Limb (tissue), 2 donors: ENCODE results near the gene PRR12.
A peak's percentile ranks its signal among the peaks of the same experiment; 100 is the strongest.

Experiments used
- DNase-seq, 2 donors: peaks; one replicate each; pipeline ENCODE4 v3.0.0-alpha.2; 2016; ENCODE audit errors: extremely low spot score in 2 of 2

PRR12 gene

DNA sequence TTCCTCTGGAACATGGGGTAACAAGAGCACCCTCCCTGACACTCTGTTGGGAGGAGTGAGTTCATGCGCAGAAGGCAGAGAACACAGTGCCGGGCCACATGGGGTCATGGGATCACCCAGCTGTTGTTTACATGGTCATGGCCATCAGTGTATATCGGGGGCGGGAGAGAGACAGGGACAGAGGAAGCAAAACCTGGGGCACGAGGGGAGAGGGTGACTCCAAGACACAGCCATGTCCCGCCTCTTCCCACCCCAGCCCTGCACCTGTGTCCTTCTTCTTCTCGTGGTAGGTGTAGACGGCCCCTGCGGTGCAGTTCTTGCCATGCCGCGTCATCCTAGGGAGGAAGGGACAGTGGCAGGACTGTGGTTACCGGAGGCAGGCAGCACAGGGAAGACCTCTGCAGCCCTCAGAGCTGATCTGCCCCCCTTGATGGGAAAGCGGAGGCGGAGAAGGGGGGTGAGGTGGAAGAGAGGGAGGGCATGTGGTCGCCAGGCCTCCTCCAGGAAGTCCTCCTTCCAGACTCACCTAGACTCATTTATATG is 30.6 kb upstream of the PRR12 start:
- no peak for DNase-seq

DNA sequence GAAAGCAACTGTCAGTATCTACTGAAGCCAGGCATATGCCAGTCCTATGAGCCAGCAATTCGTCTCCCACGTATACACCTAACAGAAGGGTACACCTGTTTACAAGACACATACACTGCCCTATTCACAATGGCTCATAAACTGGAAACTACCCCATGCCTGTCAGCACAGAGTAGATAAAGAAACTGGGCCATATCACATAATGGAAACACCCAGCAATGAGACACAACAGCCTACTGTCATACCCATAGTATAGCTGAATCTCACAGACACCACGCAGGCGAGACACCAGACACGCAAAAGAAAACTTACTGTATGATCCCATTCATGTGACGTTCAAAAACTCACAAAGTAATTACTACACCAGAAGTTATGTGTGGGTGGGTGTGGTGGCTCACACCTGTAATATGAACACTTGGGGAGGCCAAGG is 26.4 kb upstream of the PRR12 start:
- no peak for DNase-seq

GRCh38 chr19:49565261-49565660 is 25.7 kb upstream of the PRR12 start:
- DNase-seq: no peak

DNA sequence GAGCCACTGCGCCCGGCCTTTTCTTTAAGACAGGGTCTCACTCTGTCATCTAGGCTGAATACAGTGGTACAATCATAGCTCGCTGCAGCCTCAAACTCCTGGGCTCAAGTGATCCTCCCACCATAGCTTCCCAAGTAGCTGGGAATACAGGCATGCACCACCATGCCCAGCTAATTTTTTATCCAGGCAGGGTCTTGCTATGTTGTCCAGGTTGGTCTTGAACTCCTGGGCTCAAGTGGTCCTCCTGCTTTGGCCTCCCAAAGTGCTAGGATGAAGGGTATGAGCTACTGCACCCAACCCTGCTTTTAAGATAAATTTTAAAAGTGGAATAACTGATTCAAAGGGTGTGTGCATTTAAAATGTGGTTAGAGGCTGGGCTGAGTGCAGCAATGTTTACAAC is 24.7 kb upstream of the PRR12 start:
- no peak for DNase-seq

GRCh38 chr19:49567861-49568441 is 23.0 kb upstream of the PRR12 start:
- no peak for DNase-seq

DNA sequence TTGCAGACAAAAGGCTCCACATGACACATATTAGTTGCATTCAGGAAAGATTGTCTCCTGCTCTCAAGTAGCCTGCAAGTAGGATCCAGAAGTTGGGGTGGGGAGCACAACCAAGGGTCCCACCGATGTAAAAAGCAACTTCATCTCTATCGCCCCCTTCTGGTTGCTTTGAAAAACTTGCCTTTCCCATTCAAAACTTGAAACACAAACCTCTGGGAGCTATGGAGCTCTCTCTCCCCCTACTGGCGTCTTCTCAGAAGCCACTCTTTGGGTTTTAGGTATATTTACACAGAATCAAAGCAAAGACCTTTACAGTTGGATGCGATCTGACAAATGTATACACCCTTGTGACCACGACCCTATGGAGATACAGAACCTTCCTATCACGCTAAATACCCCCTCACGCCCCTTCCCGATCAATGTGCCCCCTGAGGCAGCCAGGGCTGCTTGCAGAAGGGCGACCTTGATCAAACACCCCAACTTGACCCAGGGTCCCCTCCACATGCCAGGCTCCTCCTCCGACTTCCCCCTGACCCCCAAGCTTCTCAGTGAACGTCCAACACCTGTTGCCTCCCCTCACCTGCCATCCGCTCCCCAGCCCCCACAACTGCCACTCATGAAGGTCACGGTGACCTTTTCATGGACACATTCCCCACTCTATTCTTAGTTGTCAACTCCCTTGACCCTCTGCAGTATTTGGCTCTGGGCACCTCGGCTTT is 20.7 kb upstream of the PRR12 start:
- DNase-seq: peak; percentile 64 to 91

GRCh38 chr19:49570997-49571676 is 19.8 kb upstream of the PRR12 start:
- no peak for DNase-seq

DNA sequence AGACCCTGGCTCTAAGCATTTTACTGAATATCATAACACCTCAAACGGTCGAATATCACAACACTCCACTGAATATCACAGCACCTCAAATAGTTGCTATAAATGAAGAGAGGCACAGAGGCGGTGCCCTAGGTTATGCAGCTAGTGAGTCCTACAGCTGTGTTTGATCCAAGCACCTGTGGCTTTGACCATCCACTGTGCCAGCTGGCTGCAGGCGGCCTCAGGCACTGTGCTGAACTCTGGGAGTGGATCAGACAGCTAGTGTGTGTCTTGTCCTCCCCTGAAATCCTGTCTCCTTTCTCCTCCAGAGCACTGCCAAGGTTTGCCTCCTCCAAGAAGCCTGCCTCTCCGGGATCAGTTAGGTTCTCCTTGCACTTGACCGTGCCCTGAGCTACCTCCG is 18.0 kb upstream of the PRR12 start:
- no peak for DNase-seq

DNA sequence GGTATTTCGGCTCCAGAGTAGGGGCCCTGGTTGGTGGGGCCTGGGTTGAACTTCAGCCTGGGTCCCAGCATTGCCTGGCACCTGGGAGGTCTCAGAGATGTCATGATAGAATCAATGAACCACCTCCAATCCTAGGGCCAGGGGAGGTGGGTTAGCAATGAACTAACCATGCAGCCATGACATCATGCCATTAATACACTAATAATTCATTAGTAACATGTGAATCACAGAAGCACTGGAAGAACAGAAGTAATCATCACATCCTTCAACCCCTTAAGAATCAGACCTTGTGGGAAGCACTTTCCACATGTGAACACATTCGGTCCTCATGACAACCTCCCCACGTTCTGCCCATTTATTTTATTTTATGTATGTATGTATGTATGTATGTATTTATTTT is 17.6 kb upstream of the PRR12 start:
- no peak for DNase-seq

- DNase-seq: no peak
Measured at GRCh38 chr19:49574206-49574755, 16.7 kb upstream of the PRR12 start.

DNA sequence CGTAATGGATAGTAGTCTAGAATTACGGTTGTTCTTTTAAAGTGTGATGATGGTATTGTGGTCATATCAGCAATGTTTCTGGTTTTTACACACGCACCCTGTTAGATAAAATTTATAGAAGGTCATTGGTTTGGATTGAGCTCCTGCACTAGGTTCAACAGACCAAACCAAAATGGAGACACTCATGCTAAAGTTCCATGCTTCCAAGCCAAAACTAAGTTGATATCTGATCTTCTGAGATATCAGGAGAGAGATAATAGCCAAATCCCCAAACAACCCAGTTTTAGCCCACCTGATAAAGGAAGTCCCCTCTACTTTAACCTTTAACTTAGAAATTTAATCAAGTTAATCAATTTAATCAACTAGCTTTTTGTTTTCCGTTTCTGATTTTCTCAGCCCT is 11.8 kb upstream of the PRR12 start:
- no peak for DNase-seq

DNA sequence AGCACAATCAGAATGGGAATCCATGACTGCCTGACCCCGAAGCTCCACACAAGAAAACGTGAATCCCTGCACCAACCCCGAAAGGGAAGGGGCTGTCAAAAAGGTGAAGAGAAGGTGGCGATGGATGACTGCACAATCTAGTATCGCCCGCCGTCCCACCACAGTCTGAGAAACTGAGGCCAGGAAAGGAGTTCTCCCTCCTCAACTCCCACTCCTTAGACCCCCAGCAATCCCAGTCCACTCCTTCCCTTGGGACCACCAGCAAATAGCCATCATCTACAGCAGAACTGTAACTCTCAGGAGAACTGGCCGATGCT is 11.1 kb upstream of the PRR12 start:
- no peak for DNase-seq

- peak; percentile 95 to 96 for DNase-seq
Measured at GRCh38 chr19:49580264-49581006, 10.5 kb upstream of the PRR12 start, which contains the start of gene NOSIP. NOSIP (minus strand) TSS chr19:49580556; CDS start chr19:49560691, 19,865 bp downstream.

GRCh38 chr19:49581007-49581508 is 9.9 kb upstream of the PRR12 start, which contains the start of gene PRRG2:
PRRG2 (plus strand) TSS chr19:49581316; CDS start chr19:49583220, 1,904 bp downstream.
- DNase-seq: no peak

- DNase-seq: no peak
Measured at GRCh38 chr19:49583239-49583638, 7.7 kb upstream of the PRR12 start.

DNA sequence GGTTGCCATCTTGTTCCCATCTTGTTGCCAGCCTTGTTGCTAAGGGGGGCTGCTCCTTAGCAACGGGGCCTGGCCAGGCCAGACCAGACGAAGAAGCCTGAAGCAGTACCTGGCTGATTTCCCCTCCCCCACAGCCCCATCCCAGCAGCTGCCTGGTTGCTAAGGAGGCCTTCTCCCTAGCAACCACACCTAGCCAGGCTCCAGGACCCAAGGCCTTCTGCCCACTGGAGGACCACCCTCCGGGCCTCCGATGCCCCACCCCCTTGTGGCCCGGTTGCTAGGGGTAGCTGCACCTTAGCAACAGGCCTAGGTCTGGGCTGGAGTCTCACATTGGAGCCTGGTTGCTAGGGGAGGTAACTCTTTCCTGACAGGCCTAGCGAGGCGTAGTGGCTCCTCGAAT is 6.0 kb upstream of the PRR12 start:
- peak in 1 of 2 donors; percentile 51 for DNase-seq

GRCh38 chr19:49587227-49587626 is 3.8 kb upstream of the PRR12 start:
- DNase-seq: no peak

DNA sequence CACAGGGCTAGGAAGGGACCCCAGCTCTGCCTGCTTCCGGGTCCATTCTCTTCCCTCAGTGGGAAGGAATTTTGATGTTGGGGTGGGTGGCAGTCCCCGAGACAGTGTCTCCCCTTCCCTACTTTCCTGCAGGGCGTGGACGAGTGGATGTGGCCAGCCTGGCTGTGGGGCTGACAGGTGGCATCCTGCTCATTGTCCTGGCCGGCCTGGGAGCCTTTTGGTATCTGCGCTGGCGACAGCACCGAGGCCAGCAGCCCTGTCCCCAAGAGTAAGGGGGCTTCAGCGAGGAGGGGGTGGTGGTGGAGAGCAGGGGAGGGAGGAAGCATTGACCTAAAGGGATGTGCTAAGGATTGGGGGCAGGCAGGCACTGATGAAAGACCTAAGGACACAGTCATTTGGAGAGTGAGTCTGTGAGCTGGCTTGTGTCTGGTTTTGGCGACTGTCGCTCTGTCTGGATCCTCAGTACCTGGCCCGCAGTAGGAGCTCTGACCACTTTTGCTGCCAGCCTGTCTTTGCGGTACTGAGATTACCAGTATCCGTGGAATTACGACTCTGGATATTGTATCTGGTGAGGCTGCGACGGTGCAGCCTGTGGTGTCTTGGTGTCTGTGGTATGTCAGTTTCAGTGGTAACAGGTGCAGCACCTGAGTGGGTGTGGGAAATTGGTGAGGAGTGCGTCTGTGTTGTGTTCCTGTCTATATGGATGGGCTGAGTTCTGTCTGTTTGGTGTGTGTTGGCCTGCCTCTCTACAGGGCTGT is 2.4 kb upstream of the PRR12 start:
- no peak for DNase-seq

GRCh38 chr19:49589502-49589905 is 1.5 kb upstream of the PRR12 start:
- DNase-seq: no peak
